GM11168 (cell line): ENCODE measurements around the gene MYO3A.
"Not testable (repeated sequence)": the region's sequence is repeated elsewhere in the genome, so short reads cannot be mapped to it uniquely, and the experiment has no call there.

Experiments
- in situ Hi-C: fragments of 300-500 bp; cut with MboI; formaldehyde crosslinking; loops from one replicate; pipeline ENCODE4 v1.12.0; 2022; ENCODE audit warnings: low sequenced_read_pairs; ENCODE audit not compliant: unreplicated experiment

Gene MYO3A

GRCh38 chr10:26057466-26057865 lies 123.4 kb downstream of the MYO3A start:
- in situ Hi-C loops: no loop called here

- in situ Hi-C loops: no loop called here
Observed at GRCh38 chr10:26064106-26064505, 130.1 kb downstream of the MYO3A start.

GRCh38 chr10:26067680-26068079 lies 133.7 kb downstream of the MYO3A start:
- in situ Hi-C loops: no loop called here

- in situ Hi-C loops: not testable (repeated sequence)
Observed at GRCh38 chr10:26080971-26081370, 146.9 kb downstream of the MYO3A start.

DNA sequence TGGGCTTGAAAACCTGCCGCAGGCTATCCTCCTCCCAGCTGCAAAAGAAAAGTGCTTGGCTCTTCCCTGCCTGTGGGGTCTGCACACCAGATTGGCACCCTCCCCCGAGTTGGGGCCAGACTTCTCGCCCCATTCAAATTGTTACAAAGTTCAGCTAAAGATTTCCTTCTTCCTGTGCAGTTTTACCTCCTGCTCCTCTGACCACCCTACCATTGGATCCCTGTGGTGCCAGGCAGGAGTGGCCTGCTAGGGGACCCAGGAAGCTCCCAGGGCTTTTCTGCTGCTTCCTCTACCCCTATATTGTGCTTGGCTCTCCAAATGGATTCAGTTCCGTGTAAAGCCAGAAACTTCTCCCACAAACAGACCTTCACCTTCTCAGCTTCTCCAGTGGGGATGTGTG lies 147.4 kb downstream of the MYO3A start:
- in situ Hi-C loops: no loop called here

GRCh38 chr10:26085549-26085948 lies 151.5 kb downstream of the MYO3A start:
- in situ Hi-C loops: no loop called here

GRCh38 chr10:26087666-26088065 lies 153.6 kb downstream of the MYO3A start:
- in situ Hi-C loops: no loop called here

GRCh38 chr10:26090026-26090425 lies 156.0 kb downstream of the MYO3A start:
- in situ Hi-C loops: no loop called here

- in situ Hi-C loops: no loop called here
Observed at GRCh38 chr10:26090762-26091161, 156.7 kb downstream of the MYO3A start.

DNA sequence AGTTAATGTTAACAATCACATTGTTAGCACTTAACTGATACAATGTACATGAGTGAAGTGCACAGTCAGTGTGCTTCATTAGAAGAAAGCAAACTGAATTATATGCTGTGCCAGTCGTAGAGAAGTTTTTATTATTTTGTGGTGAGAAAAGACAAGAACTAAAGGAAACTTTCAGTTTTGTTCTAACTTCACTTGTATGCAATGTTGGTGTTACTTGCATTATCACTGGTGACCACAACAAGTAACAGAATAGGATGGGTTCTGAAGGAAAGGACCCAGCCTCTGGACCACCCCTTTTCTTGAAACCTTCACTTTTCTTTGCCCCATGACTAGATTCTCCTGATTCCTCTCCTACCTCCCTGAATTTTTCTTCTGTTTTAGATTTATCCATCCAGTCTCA lies 159.2 kb downstream of the MYO3A start:
- in situ Hi-C loops: no loop called here

GRCh38 chr10:26095781-26096180 lies 161.8 kb downstream of the MYO3A start:
- in situ Hi-C loops: no loop called here

- in situ Hi-C loops: not testable (repeated sequence)
Observed at GRCh38 chr10:26097549-26097948, 163.5 kb downstream of the MYO3A start.

DNA sequence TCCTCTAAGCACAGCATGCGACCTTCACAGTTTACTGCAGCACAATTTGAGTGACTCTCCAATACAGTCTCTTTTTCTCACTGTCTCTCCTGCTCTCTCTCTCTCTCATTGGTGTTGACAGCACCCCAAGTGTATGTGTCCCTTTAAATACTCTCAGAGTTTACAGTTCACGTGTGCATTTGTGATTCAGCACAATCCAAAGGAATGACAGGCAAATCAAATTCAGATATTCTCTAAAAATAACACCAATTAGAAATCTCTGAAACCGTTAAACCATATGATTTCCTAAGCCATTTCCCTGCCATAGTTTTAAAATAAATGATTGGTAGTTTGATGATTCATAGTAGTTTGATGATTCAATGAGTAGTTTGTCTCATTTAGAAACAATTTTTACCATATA lies 178.5 kb downstream of the MYO3A start:
- in situ Hi-C loops: no loop called here

DNA sequence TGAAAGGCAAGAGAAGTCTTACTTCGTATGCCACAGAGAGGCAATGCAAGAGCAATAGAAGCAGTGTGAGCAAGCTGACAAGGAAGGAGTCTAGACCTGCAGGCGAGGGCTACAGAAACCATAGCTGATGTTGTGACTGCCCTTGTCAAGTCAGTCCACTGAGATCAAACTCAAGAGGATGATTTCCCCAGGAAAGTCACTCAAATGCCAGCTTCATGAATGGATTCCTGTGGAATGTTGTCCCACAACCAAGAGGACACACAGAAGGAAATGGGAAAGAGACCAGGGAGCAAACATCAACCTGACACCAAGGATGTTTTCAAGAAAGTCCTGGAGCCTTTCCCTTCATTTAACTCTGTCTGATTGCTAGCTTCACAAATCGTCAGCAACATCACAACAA lies 204.6 kb downstream of the MYO3A start:
- in situ Hi-C loops: no loop called here

- in situ Hi-C loops: no loop called here
Observed at GRCh38 chr10:26156019-26156418, 222.0 kb downstream of the MYO3A start.

DNA sequence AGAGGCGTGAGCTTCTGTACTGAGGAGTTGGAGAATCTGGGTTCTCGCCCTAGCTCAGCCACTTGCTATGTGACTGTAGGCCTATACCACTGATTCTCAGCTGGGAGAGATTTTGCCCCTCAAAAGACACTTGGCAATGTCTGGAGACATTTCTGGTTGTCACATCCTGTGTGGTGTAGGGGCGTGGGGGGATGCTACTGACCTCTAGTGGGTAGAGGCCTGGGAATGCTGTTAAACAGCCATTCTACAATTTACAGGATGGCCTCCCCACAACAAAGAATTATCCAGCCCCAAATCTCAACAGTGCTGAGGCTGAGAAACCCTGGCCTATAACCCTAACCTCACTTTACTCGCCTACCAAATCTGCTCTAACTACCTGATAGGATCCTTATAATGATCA lies 223.7 kb downstream of the MYO3A start:
- in situ Hi-C loops: no loop called here

- in situ Hi-C loops: no loop called here
Observed at GRCh38 chr10:26169466-26169865, 235.4 kb downstream of the MYO3A start.

- in situ Hi-C loops: no loop called here
Observed at GRCh38 chr10:26172131-26172530, 238.1 kb downstream of the MYO3A start.

GRCh38 chr10:26173837-26174236 lies 239.8 kb downstream of the MYO3A start:
- in situ Hi-C loops: no loop called here

GRCh38 chr10:26177341-26177740 lies 243.3 kb downstream of the MYO3A start:
- in situ Hi-C loops: no loop called here

DNA sequence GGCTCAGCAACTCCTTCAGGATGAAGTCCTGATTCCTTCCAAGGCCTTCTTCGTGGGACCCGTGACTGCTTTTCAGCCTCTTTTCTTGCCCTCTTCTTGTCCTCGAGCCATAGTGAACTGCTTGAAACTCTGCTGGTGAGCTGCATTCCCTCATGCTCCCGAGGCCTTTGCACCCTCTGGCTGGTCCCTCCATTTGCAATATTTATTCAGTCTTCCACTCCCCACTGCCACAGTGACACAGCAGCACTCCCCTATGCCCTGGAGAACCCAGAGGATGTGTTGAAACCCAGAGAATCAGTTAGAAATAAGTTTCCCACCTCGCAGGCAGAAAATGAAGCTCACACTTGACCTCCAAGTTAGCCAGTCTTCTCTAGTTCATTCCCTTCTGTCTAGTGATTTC lies 260.2 kb downstream of the MYO3A start:
- in situ Hi-C loops: no loop called here

DNA sequence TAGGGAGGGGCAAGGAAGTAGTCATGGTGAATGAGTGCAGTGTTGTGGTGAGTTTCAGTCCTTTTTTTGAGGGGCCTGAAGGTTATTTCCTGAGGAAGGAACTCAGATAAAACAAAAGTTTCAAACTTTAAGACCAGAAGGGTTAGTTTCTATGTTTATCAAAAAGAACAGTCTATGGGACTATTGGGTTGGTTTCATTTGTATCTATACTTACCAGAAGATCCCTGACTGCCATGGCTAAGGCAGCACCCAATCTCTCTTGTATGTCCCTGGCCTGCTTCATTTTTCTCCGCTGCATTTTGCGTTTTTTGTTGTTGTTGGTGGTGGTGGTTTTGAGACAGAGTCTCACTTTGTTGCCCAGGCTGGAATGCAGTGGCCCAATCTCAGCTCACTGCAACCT lies 263.2 kb downstream of the MYO3A start:
- in situ Hi-C loops: no loop called here

GRCh38 chr10:26198119-26198518 lies 264.1 kb downstream of the MYO3A start:
- in situ Hi-C loops: no loop called here
